ENCODE results near the gene TMEM266. TPM values are rescaled to one million over a fixed set of nuclear protein-coding genes. Genes with fewer than 3 reads are reported as not detected.

The TMEM266 gene
- total and polyA plus RNA-seq, 2 experiments from 2014 or later = 0.42 to 5.0 TPM

DNA sequence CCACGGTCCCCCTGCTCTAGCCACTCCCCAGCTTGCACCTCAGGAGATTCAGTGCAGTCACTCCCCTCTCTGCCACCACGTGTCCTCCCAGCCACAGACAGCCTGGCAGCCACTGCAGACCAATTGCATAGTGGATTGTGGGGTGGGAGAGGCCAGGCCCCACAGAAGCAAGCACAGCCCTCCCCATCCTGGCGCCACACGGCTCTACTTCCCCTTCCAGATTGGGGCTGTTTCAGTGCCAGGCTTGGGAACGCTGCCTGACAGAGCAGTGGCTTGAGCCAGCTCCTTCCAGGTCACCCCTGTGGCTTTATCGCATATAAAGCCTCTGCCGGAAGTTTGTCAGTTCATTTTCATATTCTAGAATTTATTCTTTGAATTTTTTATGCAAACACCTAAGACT lies 90.7 kb downstream of the TMEM266 start (continued):
- TF ChIP-seq EZH2 (IDR thresholded peaks at IDR 0.05; ENCODE audit: low read depth, unreplicated experiment) (no peak), NANOG (IDR thresholded peaks at IDR 0.05; ENCODE audit: borderline replicate concordance) (no peak), EZH2phosphoT487 (IDR thresholded peaks at IDR 0.05; ENCODE audit: unreplicated experiment) (no peak)

DNA sequence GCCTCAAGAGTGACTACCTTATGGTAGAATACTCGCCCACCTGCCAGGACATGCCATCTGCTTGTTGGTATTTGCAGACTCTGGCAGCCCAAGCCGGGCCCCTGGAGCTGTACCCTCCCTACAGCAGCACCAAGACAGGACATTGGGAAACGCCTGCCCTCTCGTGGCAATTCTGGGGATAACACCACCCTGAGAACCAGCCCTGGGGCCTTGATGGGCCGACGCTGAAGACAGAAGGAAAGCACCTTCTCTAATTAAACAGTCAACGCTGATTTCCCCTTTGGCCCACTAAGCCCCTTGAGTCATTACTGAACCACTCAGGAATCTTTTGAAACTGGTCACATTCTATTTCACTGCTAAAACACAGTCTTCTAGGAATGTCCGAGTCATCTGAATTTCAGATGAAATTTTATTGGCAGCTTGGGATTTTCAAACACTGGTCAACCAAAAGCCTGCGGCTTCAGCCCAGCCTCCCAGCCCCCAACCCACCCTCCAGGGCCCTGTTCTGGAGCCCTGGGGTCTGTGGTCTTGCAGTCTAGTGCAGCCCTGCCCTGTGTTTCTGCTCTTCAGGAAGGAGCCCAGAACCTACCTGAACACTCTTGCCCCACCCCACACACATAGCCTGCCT lies 91.3 kb downstream of the TMEM266 start:
- ATAC-seq (peak; percentile 82), DNase-seq (ENCODE audit: low spot score) (peak; percentile 88)
- TF ChIP-seq, protein P1, sequence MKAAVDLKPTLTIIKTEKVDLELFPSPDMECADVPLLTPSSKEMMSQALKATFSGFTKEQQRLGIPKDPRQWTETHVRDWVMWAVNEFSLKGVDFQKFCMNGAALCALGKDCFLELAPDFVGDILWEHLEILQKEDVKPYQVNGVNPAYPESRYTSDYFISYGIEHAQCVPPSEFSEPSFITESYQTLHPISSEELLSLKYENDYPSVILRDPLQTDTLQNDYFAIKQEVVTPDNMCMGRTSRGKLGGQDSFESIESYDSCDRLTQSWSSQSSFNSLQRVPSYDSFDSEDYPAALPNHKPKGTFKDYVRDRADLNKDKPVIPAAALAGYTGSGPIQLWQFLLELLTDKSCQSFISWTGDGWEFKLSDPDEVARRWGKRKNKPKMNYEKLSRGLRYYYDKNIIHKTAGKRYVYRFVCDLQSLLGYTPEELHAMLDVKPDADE (IDR thresholded peaks at IDR 0.05) = no peak
- TF ChIP-seq, protein P2, sequence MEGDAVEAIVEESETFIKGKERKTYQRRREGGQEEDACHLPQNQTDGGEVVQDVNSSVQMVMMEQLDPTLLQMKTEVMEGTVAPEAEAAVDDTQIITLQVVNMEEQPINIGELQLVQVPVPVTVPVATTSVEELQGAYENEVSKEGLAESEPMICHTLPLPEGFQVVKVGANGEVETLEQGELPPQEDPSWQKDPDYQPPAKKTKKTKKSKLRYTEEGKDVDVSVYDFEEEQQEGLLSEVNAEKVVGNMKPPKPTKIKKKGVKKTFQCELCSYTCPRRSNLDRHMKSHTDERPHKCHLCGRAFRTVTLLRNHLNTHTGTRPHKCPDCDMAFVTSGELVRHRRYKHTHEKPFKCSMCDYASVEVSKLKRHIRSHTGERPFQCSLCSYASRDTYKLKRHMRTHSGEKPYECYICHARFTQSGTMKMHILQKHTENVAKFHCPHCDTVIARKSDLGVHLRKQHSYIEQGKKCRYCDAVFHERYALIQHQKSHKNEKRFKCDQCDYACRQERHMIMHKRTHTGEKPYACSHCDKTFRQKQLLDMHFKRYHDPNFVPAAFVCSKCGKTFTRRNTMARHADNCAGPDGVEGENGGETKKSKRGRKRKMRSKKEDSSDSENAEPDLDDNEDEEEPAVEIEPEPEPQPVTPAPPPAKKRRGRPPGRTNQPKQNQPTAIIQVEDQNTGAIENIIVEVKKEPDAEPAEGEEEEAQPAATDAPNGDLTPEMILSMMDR (conservative IDR thresholded peaks at IDR 0.05; ENCODE audit: low read depth in 2 of 2) = peak; percentile 91 to 93
- Mint-ChIP-seq H3K4me3 (peak overlapping the region; percentile 52), H3K27me3 (ENCODE audit: insufficient read depth, low read depth, poor library complexity) (peaks cover 18% of the 10 kb centered on the region), H3K9me3 (no peaks in the 10 kb centered on the region; the same call in 2 of the 3 replicates), H3K27ac (peak overlapping the region; percentile 90), H3K36me3 (ENCODE audit: low read depth) (no peaks in the 10 kb centered on the region), H3K4me1 (peaks cover 47% of the 10 kb centered on the region)
- no peaks in the 10 kb centered on the region for H3K27me3 ChIP-seq (ENCODE audit: insufficient read depth)
- no peak overlapping the region for H2AFZ ChIP-seq
- no peak overlapping the region for H3K27ac ChIP-seq (ENCODE audit: low read depth)
- H3F3A ChIP-seq (replicated peaks; ENCODE audit: low read depth) = no peaks in the 10 kb centered on the region
- no peaks in the 10 kb centered on the region for H3K36me3 ChIP-seq (ENCODE audit: insufficient read depth)
- H3K4me3 ChIP-seq = peak overlapping the region; percentile 11; the same call in 1 of the 2 replicates
- no peaks in the 10 kb centered on the region for H3K9me2 ChIP-seq (ENCODE audit: insufficient read depth)
- no peaks in the 10 kb centered on the region for H3K79me2 ChIP-seq (replicated peaks; ENCODE audit: insufficient read depth)
- H4K20me1 ChIP-seq (replicated peaks; ENCODE audit: insufficient read depth) = no peaks in the 10 kb centered on the region
- H3K4me1 ChIP-seq (ENCODE audit: insufficient read depth) = peaks cover 21% of the 10 kb centered on the region; the same call in 1 of the 2 replicates
- peak overlapping the region; percentile 37; the same call in 1 of the 2 replicates for H3K4me2 ChIP-seq

DNA sequence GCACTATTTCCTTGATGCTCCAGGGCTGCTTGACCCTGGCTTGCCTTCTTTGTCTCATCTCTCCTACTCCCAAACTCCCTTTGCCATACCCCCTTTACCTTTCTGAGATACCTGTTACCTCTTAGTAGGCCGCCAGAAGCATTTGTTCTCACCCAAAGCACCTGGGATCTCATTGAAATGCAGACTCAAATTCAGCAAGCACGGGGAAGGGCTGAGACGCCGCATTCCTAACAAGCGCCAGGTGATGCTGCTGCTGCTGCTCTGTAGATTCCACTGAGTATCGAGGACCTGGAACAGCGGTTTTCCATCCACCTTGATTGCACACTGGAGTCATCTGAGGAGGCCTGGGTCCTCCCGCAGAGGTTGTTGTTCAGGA lies 91.8 kb downstream of the TMEM266 start:
- Histone ChIP-seq H3K4me2 (peak overlapping the region; percentile 9; the same call in 1 of the 2 replicates), H3K9me2 (ENCODE audit: insufficient read depth) (no peaks in the 10 kb centered on the region), H3K4me3 (peak overlapping the region; percentile 11; the same call in 1 of the 2 replicates), H3K36me3 (ENCODE audit: insufficient read depth) (no peaks in the 10 kb centered on the region), H3K4me1 (ENCODE audit: insufficient read depth) (peaks cover 21% of the 10 kb centered on the region; the same call in 1 of the 2 replicates), H3K79me2 (replicated peaks; ENCODE audit: insufficient read depth) (no peaks in the 10 kb centered on the region), H3F3A (replicated peaks; ENCODE audit: low read depth) (no peaks in the 10 kb centered on the region), H3K27me3 (ENCODE audit: insufficient read depth) (no peaks in the 10 kb centered on the region), H3K27ac (ENCODE audit: low read depth) (no peak overlapping the region), H2AFZ (no peak overlapping the region), H4K20me1 (replicated peaks; ENCODE audit: insufficient read depth) (no peaks in the 10 kb centered on the region)
- Mint-ChIP-seq H3K27me3 (ENCODE audit: insufficient read depth, low read depth, poor library complexity) (peaks cover 16% of the 10 kb centered on the region), H3K4me3 (peak overlapping the region; percentile 52), H3K36me3 (ENCODE audit: low read depth) (no peaks in the 10 kb centered on the region), H3K9me3 (no peaks in the 10 kb centered on the region; the same call in 2 of the 3 replicates), H3K4me1 (peaks cover 47% of the 10 kb centered on the region), H3K27ac (peak overlapping the region; percentile 90)
- DNase-seq (ENCODE audit: low spot score) (peak; percentile 86), ATAC-seq (peak; percentile 69)
- TF ChIP-seq, protein P2 (conservative IDR thresholded peaks at IDR 0.05; ENCODE audit: low read depth in 2 of 2) = no peak
- TF ChIP-seq, protein P3, sequence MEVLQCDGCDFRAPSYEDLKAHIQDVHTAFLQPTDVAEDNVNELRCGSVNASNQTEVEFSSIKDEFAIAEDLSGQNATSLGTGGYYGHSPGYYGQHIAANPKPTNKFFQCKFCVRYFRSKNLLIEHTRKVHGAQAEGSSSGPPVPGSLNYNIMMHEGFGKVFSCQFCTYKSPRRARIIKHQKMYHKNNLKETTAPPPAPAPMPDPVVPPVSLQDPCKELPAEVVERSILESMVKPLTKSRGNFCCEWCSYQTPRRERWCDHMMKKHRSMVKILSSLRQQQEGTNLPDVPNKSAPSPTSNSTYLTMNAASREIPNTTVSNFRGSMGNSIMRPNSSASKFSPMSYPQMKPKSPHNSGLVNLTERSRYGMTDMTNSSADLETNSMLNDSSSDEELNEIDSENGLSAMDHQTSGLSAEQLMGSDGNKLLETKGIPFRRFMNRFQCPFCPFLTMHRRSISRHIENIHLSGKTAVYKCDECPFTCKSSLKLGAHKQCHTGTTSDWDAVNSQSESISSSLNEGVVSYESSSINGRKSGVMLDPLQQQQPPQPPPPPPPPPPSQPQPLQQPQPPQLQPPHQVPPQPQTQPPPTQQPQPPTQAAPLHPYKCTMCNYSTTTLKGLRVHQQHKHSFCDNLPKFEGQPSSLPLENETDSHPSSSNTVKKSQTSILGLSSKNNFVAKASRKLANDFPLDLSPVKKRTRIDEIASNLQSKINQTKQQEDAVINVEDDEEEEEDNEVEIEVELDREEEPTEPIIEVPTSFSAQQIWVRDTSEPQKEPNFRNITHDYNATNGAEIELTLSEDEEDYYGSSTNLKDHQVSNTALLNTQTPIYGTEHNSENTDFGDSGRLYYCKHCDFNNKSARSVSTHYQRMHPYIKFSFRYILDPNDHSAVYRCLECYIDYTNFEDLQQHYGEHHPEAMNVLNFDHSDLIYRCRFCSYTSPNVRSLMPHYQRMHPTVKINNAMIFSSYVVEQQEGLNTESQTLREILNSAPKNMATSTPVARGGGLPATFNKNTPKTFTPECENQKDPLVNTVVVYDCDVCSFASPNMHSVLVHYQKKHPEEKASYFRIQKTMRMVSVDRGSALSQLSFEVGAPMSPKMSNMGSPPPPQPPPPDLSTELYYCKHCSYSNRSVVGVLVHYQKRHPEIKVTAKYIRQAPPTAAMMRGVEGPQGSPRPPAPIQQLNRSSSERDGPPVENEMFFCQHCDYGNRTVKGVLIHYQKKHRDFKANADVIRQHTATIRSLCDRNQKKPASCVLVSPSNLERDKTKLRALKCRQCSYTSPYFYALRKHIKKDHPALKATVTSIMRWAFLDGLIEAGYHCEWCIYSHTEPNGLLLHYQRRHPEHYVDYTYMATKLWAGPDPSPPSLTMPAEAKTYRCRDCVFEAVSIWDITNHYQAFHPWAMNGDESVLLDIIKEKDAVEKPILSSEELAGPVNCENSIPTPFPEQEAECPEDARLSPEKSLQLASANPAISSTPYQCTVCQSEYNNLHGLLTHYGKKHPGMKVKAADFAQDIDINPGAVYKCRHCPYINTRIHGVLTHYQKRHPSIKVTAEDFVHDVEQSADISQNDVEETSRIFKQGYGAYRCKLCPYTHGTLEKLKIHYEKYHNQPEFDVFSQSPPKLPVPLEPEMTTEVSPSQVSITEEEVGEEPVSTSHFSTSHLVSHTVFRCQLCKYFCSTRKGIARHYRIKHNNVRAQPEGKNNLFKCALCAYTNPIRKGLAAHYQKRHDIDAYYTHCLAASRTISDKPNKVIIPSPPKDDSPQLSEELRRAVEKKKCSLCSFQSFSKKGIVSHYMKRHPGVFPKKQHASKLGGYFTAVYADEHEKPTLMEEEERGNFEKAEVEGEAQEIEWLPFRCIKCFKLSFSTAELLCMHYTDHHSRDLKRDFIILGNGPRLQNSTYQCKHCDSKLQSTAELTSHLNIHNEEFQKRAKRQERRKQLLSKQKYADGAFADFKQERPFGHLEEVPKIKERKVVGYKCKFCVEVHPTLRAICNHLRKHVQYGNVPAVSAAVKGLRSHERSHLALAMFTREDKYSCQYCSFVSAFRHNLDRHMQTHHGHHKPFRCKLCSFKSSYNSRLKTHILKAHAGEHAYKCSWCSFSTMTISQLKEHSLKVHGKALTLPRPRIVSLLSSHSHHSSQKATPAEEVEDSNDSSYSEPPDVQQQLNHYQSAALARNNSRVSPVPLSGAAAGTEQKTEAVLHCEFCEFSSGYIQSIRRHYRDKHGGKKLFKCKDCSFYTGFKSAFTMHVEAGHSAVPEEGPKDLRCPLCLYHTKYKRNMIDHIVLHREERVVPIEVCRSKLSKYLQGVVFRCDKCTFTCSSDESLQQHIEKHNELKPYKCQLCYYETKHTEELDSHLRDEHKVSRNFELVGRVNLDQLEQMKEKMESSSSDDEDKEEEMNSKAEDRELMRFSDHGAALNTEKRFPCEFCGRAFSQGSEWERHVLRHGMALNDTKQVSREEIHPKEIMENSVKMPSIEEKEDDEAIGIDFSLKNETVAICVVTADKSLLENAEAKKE (CRISPR knock-in tag; IDR thresholded peaks at IDR 0.05) = peak; percentile 65; the same call in 1 of the 2 replicates
- no peak for TF ChIP-seq ZNF331 (CRISPR knock-in tag; IDR thresholded peaks at IDR 0.05; ENCODE audit: low read depth)

All from GM23338 (cell line).